Activated CD8-positive, alpha-beta T cell treated with anti-CD3 and anti-CD28 coated beads for 36 hours (primary cell): ENCODE measurements around the gene LAMA4. TPM values are rescaled to one million over a fixed set of nuclear protein-coding genes. Genes with fewer than 3 reads are reported as not detected.

Source experiments
- ATAC-seq: fragments of 200-7000 bp; cut with Tn5 transposase; one replicate; pipeline ENCODE4 v1.10.0; 2021; ENCODE audit warnings: mild to moderate bottlenecking, moderate library complexity
- CTCF ChIA-PET: fragments of 350-600 bp; sonication (Branson Sonifier 250); formaldehyde crosslinking; loops from one replicate; lab custom pipeline; 2021; ENCODE audit warnings: antibody characterized with exemption; lab: Charles Lee
- POLR2A ChIA-PET: fragments of 350-600 bp; sonication (Branson Sonifier 250); formaldehyde crosslinking; loops from one replicate; lab custom pipeline; 2021; ENCODE audit warnings: antibody characterized with exemption; lab: Charles Lee
- DNase-seq: peaks from one replicate; pipeline ENCODE4 v3.0.0-alpha.2; 2020
- H3K27ac Mint-ChIP-seq: one replicate; pipeline ENCODE4 v1.8.0; 2021; ENCODE audit warnings: mild to moderate bottlenecking, mixed read lengths
- H3K27me3 Mint-ChIP-seq: one replicate; pipeline ENCODE4 v1.8.0; 2021; ENCODE audit warnings: mixed read lengths
- H3K36me3 Mint-ChIP-seq: one replicate; pipeline ENCODE4 v1.8.0; 2021; ENCODE audit warnings: low read depth, mixed read lengths
- H3K4me1 Mint-ChIP-seq: one replicate; pipeline ENCODE4 v1.8.0; 2021; ENCODE audit warnings: low read depth, mixed read lengths
- H3K4me3 Mint-ChIP-seq: one replicate; pipeline ENCODE4 v1.8.0; 2021; ENCODE audit warnings: mild to moderate bottlenecking, moderate library complexity, mixed read lengths
- H3K9me3 Mint-ChIP-seq: one replicate; pipeline ENCODE4 v1.8.0; 2021; ENCODE audit warnings: mixed read lengths
- intact Hi-C: fragments of 100-400 bp; cut with micrococcal nuclease; formaldehyde crosslinking; loops from one replicate; pipeline ENCODE4 v1.10.0; 2022
- total RNA-seq, 2 experiments: library from RNA; stranded (reverse); gene quantifications; one replicate each; pipeline ENCODE4 v1.2.3, GENCODE V29; 2021
- TF ChIP-seq, protein P1 (sequence below): fragments of 200-600 bp; IDR thresholded peaks from one replicate; pipeline ENCODE4 v1.8.0; 2022; ENCODE audit warnings: antibody characterized with exemption, mild to moderate bottlenecking

Gene LAMA4
- total RNA-seq, 2 experiments from 2014 or later, result not detected

- TF ChIP-seq, protein P1, sequence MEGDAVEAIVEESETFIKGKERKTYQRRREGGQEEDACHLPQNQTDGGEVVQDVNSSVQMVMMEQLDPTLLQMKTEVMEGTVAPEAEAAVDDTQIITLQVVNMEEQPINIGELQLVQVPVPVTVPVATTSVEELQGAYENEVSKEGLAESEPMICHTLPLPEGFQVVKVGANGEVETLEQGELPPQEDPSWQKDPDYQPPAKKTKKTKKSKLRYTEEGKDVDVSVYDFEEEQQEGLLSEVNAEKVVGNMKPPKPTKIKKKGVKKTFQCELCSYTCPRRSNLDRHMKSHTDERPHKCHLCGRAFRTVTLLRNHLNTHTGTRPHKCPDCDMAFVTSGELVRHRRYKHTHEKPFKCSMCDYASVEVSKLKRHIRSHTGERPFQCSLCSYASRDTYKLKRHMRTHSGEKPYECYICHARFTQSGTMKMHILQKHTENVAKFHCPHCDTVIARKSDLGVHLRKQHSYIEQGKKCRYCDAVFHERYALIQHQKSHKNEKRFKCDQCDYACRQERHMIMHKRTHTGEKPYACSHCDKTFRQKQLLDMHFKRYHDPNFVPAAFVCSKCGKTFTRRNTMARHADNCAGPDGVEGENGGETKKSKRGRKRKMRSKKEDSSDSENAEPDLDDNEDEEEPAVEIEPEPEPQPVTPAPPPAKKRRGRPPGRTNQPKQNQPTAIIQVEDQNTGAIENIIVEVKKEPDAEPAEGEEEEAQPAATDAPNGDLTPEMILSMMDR, result no peak
- H3K36me3 Mint-ChIP-seq, result no peaks in the 10 kb centered on the region
- H3K4me1 Mint-ChIP-seq, result peaks cover 25% of the 10 kb centered on the region
- POLR2A ChIA-PET, result no interaction called here
- H3K27me3 Mint-ChIP-seq, result peaks cover 14% of the 10 kb centered on the region
- H3K27ac Mint-ChIP-seq, result peak overlapping the region; percentile 12
- H3K4me3 Mint-ChIP-seq, result no peak overlapping the region
- H3K9me3 Mint-ChIP-seq, result no peaks in the 10 kb centered on the region
- CTCF ChIA-PET, result interaction anchor here (1.7 kb wide), 1 partner anchor 69 kb away, joined by 5 read pairs; the partner anchor contains the start of genes FAM229B and TUBE1
- DNase-seq (no peak), ATAC-seq (peak; percentile 38)
- intact Hi-C loops, result loop anchor here (2.0 kb wide), 1 partner anchor 69 kb away; the partner anchor contains the start of genes FAM229B and TUBE1
Measured at GRCh38 chr6:112155886-112156285, 98.5 kb downstream of the LAMA4 start.

GRCh38 chr6:112154711-112155110 is 99.7 kb downstream of the LAMA4 start:
- ATAC-seq, result peak; percentile 56
- DNase-seq, result no peak
- intact Hi-C loops, result loop anchor here (2.0 kb wide), 1 partner anchor 68 kb away; the partner anchor contains the start of genes FAM229B and TUBE1
- Mint-ChIP-seq H3K9me3 (no peaks in the 10 kb centered on the region), H3K4me3 (no peak overlapping the region), H3K36me3 (no peaks in the 10 kb centered on the region), H3K27me3 (peaks cover 7% of the 10 kb centered on the region), H3K4me1 (peaks cover 27% of the 10 kb centered on the region), H3K27ac (peak overlapping the region; percentile 65)
- ChIA-PET POLR2A (interaction anchor here (1.2 kb wide), 1 partner anchor 8 kb away, joined by 3 read pairs; no protein-coding TSS in a partner anchor), CTCF (interaction anchor here (1.4 to 1.7 kb wide), 3 partner anchors 9 to 69 kb away, joined by 4 to 10 read pairs (median 5); partner anchors contain the start of genes FAM229B and TUBE1)
- TF ChIP-seq, protein P1, result no peak

DNA sequence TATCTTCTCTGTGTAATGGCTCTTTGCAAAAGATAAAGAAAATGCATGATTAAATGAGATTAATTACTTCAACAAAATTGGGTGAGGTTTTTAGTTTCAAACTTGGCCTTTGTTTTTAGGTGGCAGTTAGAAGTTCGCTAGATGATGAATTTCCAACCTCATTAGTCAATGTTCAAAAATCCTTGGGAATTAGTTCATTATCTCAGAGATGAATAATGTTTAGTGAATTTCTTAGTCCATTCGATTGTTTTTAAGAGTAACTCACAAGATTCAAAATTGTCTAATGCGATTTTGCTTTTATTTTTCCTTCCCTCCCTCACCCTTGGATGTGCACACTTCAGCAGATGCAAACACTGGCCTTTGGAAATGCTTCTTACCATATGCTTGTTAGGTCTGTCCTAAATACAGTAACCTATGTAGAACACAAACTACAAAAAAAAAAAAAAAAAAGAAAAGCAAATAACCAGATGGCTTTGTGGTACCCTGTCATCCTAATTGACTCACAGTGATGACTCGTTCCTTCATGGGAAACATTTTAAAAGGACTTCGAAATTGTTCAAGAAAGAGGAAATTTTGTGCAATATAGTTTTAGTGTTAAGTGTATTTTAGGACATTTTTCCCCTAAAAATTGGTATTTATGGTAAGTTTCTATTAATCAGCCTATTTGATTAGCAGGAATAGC is 100.3 kb downstream of the LAMA4 start:
- H3K4me3 Mint-ChIP-seq, result no peak overlapping the region
- no peaks in the 10 kb centered on the region for H3K9me3 Mint-ChIP-seq
- ChIA-PET POLR2A (interaction anchor here (1.2 kb wide), 1 partner anchor 9 kb away, joined by 3 read pairs; no protein-coding TSS in a partner anchor), CTCF (interaction anchor here (1.4 to 1.7 kb wide), 3 partner anchors 10 to 68 kb away, joined by 4 to 10 read pairs (median 5); partner anchors contain the start of genes FAM229B and TUBE1)
- H3K27ac Mint-ChIP-seq, result peak overlapping the region; percentile 65
- DNase-seq (no peak), ATAC-seq (peak; percentile 77)
- TF ChIP-seq, protein P1, result no peak
- peaks cover 2% of the 10 kb centered on the region for H3K27me3 Mint-ChIP-seq
- peaks cover 27% of the 10 kb centered on the region for H3K4me1 Mint-ChIP-seq
- H3K36me3 Mint-ChIP-seq, result no peaks in the 10 kb centered on the region
- intact Hi-C loops, result loop anchor here (2.0 kb wide), 1 partner anchor 67 kb away; the partner anchor contains the start of genes FAM229B and TUBE1

DNA sequence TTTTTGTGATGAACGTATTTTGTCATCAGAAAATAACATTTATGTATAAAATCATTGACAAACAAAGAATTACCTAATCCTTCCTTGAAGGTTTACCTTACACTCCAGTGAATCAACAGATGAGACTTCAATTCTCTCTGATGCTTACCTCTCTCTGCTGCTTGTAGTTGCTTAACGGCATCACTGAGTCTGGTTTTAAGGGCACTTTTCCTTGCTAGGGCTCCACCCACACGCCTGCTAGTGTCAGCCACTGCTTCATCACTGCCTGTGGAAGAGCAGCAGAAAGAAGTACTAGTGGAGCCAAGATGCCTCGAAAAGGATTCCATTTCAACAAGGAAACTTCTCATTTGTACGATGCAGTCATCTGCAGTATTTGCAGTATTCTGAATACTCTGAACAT is 104.0 kb downstream of the LAMA4 start:
- ATAC-seq, result no peak
- Mint-ChIP-seq H3K27me3 (peaks cover 5% of the 10 kb centered on the region), H3K4me1 (peaks cover 19% of the 10 kb centered on the region), H3K36me3 (no peaks in the 10 kb centered on the region), H3K4me3 (no peak overlapping the region), H3K9me3 (no peaks in the 10 kb centered on the region), H3K27ac (no peak overlapping the region)
- TF ChIP-seq, protein P1, result no peak
- peak; percentile 17 for DNase-seq
- CTCF ChIA-PET, result interaction anchor here (1.3 kb wide), 1 partner anchor 14 kb away, joined by 9 read pairs; no protein-coding TSS in a partner anchor
- POLR2A ChIA-PET, result no interaction called here
- intact Hi-C loops, result no loop called here
